ENCODE data around the gene TSPAN1. TPM values are rescaled to one million over a fixed set of nuclear protein-coding genes. Genes with fewer than 3 reads are reported as not detected.

The TSPAN1 gene
- total RNA-seq, 2 experiments from 2014 or later, result not detected

Other genes starting within 250 kb of the TSPAN1 start
- gene PIK3R3, start 42.5 kb upstream of the TSPAN1 start, total RNA-seq, result under 1 TPM; 0.45 to 0.49 TPM
- not detected for gene P3R3URF, start 1.4 kb downstream of the TSPAN1 start, total RNA-seq
- gene POMGNT1, start 23.3 kb downstream of the TSPAN1 start, total RNA-seq, result 10 to 100 TPM; 32.4 to 32.9 TPM
- gene LURAP1, start 28.2 kb downstream of the TSPAN1 start, total RNA-seq, result under 1 TPM; 0.21 to 0.25 TPM
- 10 to 100 TPM; 83.9 to 88.0 TPM for gene RAD54L, start 72.7 kb downstream of the TSPAN1 start, total RNA-seq
- gene LRRC41, start 128.5 kb downstream of the TSPAN1 start, total RNA-seq, result 10 to 100 TPM; 28.0 to 29.8 TPM
- gene UQCRH, start 128.6 kb downstream of the TSPAN1 start, total RNA-seq, result 100 to 1,000 TPM; 403 to 409 TPM
- gene NSUN4, start 165.7 kb downstream of the TSPAN1 start, total RNA-seq, result 10 to 100 TPM; 33.6 to 37.8 TPM
- gene FAAH, start 219.2 kb downstream of the TSPAN1 start, total RNA-seq, result 1 to 10 TPM; 3.8 to 4.8 TPM